MCF 10A (cell line): Measurements from ENCODE around the gene ADPRHL1. TPM values are rescaled to one million over a fixed set of nuclear protein-coding genes. Genes with fewer than 3 reads are reported as not detected.

Experiments
- BruUV-seq: library from RNA; stranded (reverse); fragments of 400-500 nt; replicated peaks from 2 replicates; lab custom pipeline; 2021; lab: Mats Ljungman, UMichigan
- CTCF ChIA-PET: fragments of 300-600 bp; sonication (Branson Sonifier 250); formaldehyde crosslinking; extraction: SDS; loops from one replicate; lab custom pipeline; 2021; ENCODE audit warnings: antibody characterized with exemption, inconsistent platforms; lab: Yijun Ruan, JAX
- POLR2A ChIA-PET: fragments of 300-600, 350-650 bp; sonication (Branson Sonifier 250); formaldehyde crosslinking; extraction: SDS; loops from one replicate; lab custom pipeline; 2020; ENCODE audit warnings: antibody characterized with exemption, inconsistent platforms; lab: Yijun Ruan, JAX
- DNase-seq: peaks from one replicate; pipeline ENCODE4 v3.0.0-alpha.2; 2018; ENCODE audit not compliant: unreplicated experiment
- H3K27ac Mint-ChIP-seq: one replicate; pipeline ENCODE4 v1.8.0; 2022; ENCODE audit warnings: mild to moderate bottlenecking, low read depth, mixed read lengths; ENCODE audit not compliant: unreplicated experiment
- H3K27me3 Mint-ChIP-seq: one replicate; pipeline ENCODE4 v1.8.0; 2022; ENCODE audit warnings: mixed read lengths; ENCODE audit not compliant: insufficient read depth, unreplicated experiment
- H3K36me3 Mint-ChIP-seq: one replicate; pipeline ENCODE4 v1.8.0; 2022; ENCODE audit warnings: mild to moderate bottlenecking, moderate library complexity, mixed read lengths; ENCODE audit not compliant: insufficient read depth, unreplicated experiment
- H3K4me1 Mint-ChIP-seq: one replicate; pipeline ENCODE4 v1.8.0; 2022; ENCODE audit warnings: mixed read lengths; ENCODE audit not compliant: insufficient read depth, unreplicated experiment
- H3K4me3 Mint-ChIP-seq: one replicate; pipeline ENCODE4 v1.8.0; 2022; ENCODE audit warnings: mild to moderate bottlenecking, moderate library complexity, mixed read lengths; ENCODE audit not compliant: unreplicated experiment
- H3K9me3 Mint-ChIP-seq: one replicate; pipeline ENCODE4 v1.8.0; 2022; ENCODE audit warnings: mixed read lengths; ENCODE audit not compliant: unreplicated experiment
- CTCF ChIP-seq: fragments of 200-600 bp; IDR thresholded peaks from one replicate; pipeline ENCODE4 v1.8.0; 2022; ENCODE audit warnings: antibody characterized with exemption, mild to moderate bottlenecking; ENCODE audit not compliant: unreplicated experiment
- intact Hi-C: fragments of 100-400 bp; cut with micrococcal nuclease; formaldehyde crosslinking; loops from 2 replicates; pipeline ENCODE4 v1.14.1; 2022
- total RNA-seq: library from RNA; stranded (reverse); gene quantifications from 2 replicates; pipeline ENCODE4 v1.2.3, GENCODE V29; 2022

Gene ADPRHL1
- total RNA-seq, 1 experiment from 2014 or later = 2.6 TPM

DNA sequence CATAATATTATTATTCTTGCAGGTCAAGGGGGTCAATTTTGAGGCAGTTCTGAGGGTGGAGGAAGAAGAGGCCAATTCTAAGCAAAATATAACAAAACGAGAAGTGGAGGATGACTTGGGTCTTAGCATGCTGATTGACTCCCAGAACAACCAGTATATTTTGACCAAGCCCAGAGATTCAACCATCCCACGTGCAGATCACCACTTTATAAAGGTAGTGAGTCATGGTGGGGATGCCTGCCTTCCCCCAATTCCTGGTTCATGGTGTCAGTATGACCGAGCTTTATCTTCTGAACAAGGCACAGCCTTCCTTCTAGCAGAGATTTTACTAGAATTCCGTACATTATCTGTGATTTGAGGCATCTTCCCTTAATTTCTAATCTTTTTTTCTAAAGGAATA is 46.6 kb upstream of the ADPRHL1 start:
- Mint-ChIP-seq H3K4me3 (no peak overlapping the region), H3K4me1 (peaks cover 9% of the 10 kb centered on the region), H3K9me3 (no peaks in the 10 kb centered on the region), H3K36me3 (peaks cover 93% of the 10 kb centered on the region), H3K27ac (no peak overlapping the region), H3K27me3 (no peaks in the 10 kb centered on the region)
- intact Hi-C loops = no loop called here
- DNase-seq = no peak
- BruUV-seq = no TSS peak
- ChIA-PET POLR2A (no interaction called here), CTCF (no interaction called here)
- no peak for TF ChIP-seq CTCF

GRCh38 chr13:113498905-113499304 is 45.6 kb upstream of the ADPRHL1 start:
- intact Hi-C loops = no loop called here

DNA sequence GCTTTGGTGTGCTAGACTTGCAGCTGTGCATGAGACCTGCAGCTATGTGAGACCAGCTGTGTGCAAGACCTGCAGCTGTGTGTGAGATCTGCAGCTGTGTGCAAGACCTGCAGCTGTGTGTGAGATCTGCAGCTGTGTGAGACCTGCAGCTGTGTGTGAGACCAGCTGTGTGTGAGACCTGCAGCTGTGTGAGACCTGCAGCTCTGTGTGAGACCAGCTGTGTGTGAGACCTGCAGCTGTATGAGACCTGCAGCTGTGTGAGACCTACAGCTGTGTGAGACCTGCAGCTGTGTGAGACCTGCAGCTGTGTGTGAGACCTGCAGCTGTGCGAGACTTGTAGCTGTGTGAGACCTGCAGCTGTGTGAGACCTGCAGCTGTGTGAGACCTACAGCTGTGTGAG is 43.9 kb upstream of the ADPRHL1 start:
- H3K4me1 Mint-ChIP-seq = peaks cover 22% of the 10 kb centered on the region
- intact Hi-C loops = no loop called here
- no peak overlapping the region for H3K27ac Mint-ChIP-seq
- H3K9me3 Mint-ChIP-seq = no peaks in the 10 kb centered on the region
- no peaks in the 10 kb centered on the region for H3K27me3 Mint-ChIP-seq
- ChIA-PET POLR2A (no interaction called here), CTCF (interaction anchor here (0.6 kb wide), 2 partner anchors 44 to 248 kb away, joined by 4 read pairs; no protein-coding TSS in a partner anchor)
- no peak for TF ChIP-seq CTCF
- H3K36me3 Mint-ChIP-seq = peaks cover 83% of the 10 kb centered on the region
- H3K4me3 Mint-ChIP-seq = no peak overlapping the region
- no peak for DNase-seq
- BruUV-seq = no TSS peak

More at GRCh38 chr13:113498905-113499304, 45.6 kb upstream of the ADPRHL1 start:
- Mint-ChIP-seq H3K27ac (no peak overlapping the region), H3K9me3 (no peaks in the 10 kb centered on the region), H3K4me3 (no peak overlapping the region), H3K27me3 (no peaks in the 10 kb centered on the region), H3K4me1 (peaks cover 16% of the 10 kb centered on the region), H3K36me3 (peaks cover 93% of the 10 kb centered on the region)
- DNase-seq = no peak
- no TSS peak for BruUV-seq
- ChIA-PET CTCF (no interaction called here), POLR2A (no interaction called here)
- TF ChIP-seq CTCF = no peak

DNA sequence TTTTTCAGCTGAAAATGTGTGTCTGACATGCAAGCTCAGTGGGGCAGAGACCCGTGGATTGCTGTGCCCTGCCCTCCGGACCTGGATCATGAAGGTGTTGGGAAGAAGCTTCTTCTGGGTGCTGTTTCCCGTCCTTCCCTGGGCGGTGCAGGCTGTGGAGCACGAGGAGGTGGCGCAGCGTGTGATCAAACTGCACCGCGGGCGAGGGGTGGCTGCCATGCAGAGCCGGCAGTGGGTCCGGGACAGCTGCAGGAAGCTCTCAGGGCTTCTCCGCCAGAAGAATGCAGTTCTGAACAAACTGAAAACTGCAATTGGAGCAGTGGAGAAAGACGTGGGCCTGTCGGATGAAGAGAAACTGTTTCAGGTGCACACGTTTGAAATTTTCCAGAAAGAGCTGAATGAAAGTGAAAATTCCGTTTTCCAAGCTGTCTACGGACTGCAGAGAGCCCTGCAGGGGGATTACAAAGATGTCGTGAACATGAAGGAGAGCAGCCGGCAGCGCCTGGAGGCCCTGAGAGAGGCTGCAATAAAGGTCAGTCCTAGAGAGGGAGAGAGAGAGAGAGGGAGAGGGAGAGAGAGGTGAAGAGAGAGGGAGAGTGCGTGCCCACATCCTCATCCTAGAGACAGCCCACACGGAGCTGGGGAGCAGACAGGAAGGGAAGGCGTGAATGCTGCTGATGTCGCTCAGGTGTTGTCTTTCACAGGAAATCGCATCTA is 42.4 kb upstream of the ADPRHL1 start:
- no peak for TF ChIP-seq CTCF
- H3K27ac Mint-ChIP-seq = peak overlapping the region; percentile 90
- H3K4me1 Mint-ChIP-seq = peaks cover 22% of the 10 kb centered on the region
- H3K36me3 Mint-ChIP-seq = peaks cover 68% of the 10 kb centered on the region
- DNase-seq = no peak
- BruUV-seq = no TSS peak
- intact Hi-C loops = no loop called here
- no peaks in the 10 kb centered on the region for H3K27me3 Mint-ChIP-seq
- H3K9me3 Mint-ChIP-seq = no peaks in the 10 kb centered on the region
- POLR2A ChIA-PET = interaction anchor here (0.5 kb wide), 1 partner anchor 58 kb away, joined by 4 read pairs; no protein-coding TSS in a partner anchor
- CTCF ChIA-PET = interaction anchor here (0.6 to 0.7 kb wide), 3 partner anchors 15 to 171 kb away, joined by 3 to 4 read pairs (median 3); partner anchors contain the start of gene GRK1
- peak overlapping the region; percentile 58 for H3K4me3 Mint-ChIP-seq
